Hematopoietic multipotent progenitor cell treated with erythropoietin and hydrocortisone succinate and interleukin-3 and kit ligand, for 17 days (in vitro differentiated cells): ENCODE results near the gene IQCN.

ENCODE experiments used
- DNase-seq: peaks from one replicate; pipeline ENCODE4 v3.0.0-alpha.2; 2015; ENCODE audit warnings: low spot score

IQCN gene

DNA sequence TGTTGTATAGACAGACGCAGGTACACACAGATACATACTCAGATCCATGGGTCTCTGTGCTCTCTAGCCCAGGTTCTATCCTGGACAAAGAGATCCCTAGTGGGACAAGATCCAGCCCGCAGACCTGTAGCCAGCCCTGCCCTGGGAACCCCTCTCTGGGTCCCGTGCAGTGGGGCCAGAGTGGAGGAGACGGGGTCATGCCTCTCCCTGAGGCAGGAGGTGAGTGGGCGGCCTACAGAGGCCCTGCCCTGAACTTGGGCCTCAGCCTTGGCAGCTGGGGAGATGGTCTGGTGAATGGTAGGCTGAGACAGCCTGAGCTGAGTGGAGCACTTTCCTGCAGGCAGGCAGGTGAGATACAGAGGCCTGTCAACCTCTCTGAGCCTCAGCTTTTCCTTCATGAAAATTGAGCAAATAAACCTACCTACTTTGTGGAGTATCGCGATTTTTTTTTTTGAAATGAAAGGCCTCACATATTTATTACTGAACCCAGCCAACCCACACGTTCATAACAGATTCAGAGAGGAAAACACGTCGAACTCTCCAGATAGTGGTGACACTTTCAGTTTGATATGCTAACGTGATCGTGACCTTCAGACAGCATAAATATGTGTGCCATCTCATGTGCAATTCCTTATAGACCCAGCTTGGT is 10.6 kb upstream of the IQCN start:
- peak; percentile 33 for DNase-seq

DNA sequence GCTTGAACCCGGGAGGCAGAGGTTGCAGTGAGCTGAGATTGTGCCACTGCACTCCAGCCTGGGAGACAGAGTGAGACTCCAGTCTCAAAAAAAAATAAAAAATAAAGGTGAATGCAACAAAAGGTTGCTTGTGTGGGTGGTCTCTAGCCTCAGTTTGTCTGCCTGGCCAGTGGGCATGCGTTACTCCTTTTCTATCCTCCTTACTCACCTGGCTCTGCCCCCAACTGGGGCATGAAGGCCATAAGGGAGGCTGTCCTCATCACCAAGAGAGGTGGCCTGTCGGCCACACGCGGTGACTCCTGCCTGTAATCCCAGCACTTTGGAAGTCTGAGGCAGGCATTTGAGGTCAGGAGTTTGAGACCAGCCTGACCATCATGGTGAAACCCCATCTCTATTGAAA is 9.1 kb upstream of the IQCN start:
- no peak for DNase-seq

DNA sequence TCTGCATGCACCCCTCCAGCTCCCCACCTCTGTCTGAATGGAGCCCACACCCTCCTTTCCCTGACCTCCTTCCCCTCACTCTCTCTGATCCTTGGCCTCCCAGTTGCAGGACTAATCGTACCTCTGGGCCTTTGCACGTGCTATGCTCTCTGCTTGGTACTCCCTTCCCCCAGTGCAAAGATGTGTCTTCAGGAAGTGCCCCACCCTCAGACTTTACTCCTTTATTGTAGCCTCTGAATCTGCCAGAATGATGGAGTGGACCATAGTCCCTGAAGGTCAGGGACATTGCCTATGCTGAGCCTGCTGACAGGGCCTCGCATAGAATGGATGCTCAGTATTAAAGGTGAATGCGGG is 8.5 kb upstream of the IQCN start:
- DNase-seq: peak; percentile 33

DNA sequence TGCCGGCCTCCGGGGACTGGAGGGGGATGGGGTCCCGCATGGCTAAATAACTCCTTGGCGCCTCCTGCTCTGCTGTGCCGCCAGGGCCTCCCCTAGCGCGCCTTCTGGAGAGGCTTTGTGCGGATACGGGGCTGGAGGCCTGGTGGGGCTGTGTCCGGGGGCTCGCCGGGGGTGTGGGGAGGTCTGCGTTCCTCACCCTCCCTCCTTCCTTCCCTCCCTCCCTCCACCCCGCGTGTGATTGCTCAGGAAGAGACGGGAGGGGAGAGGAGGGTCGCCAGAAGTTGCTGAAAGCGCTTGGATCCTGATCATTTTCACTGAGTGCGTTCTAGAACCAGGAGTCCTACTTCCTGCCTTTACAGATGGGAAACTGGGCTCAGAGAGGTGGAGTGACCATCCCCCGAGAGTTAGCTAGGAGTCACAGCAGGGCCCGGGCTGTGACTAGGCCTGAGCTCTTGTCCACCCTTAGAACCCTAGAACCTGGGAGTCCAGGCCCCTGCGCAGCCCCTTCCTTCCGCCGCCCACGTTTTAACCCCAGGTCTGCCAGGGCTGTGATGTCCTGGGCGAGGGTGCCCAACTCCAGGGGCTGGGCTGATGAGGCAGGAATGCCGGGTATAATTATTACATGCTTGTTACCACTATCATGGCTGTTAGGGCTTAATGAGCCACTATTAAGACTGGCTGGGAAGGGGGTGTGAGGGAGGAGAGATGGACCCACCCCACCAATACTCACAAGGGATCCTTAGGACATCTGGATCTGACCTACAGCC is 8.0 kb upstream of the IQCN start:
- DNase-seq: peak; percentile 75

DNA sequence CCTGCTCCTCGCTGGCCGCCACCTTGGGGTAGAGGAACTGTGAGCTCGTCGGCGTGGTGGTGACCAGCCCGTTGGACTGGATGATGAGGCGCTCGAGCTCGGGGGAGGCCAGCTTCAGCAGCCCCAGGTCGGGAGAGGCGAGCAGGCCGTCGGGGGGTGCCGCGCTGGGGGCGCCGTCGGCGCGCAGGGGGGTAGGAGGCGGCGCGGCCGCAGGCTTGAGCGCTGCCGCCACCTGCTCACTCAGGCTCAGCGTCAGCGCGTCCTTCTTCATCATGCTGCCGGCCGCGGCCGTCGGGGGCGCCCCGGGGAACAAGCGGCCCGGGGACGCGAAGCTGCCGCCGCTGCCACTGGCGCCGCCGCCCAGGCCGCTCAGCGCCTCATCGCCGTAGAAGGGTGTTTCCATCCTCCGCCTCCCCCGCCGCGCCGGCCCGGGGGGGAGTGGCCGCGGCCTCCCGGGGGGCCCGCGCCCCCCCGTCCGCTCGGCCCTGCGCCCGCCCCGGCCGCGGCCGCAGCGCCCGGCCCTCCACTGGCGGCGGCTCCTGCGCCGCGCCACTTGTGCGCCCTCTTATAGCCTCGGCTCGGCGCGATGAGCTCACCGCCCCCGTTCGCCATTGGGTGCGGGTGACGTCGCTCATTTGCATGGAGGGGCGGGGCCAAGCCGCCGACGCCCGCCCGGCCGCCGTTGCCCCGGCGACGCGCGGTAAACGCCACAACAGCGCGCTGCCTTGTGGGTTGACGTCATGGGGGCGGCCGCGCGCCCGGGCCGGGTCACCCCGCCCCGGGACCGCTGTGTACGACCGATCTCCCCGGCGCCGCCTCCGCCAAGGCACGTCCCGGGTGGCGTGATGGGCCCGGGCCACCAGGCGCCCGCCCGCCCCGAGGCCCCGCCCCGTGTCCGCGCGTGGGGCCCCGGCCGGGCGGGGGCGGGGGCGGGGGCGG is 7.1 kb upstream of the IQCN start, which contains the start of gene JUND:
Gene JUND (minus strand): TSS at position 541 of the 939 bp plus-strand sequence. CDS start 138 bp downstream, at position 403.
- DNase-seq: peak; percentile 99

DNA sequence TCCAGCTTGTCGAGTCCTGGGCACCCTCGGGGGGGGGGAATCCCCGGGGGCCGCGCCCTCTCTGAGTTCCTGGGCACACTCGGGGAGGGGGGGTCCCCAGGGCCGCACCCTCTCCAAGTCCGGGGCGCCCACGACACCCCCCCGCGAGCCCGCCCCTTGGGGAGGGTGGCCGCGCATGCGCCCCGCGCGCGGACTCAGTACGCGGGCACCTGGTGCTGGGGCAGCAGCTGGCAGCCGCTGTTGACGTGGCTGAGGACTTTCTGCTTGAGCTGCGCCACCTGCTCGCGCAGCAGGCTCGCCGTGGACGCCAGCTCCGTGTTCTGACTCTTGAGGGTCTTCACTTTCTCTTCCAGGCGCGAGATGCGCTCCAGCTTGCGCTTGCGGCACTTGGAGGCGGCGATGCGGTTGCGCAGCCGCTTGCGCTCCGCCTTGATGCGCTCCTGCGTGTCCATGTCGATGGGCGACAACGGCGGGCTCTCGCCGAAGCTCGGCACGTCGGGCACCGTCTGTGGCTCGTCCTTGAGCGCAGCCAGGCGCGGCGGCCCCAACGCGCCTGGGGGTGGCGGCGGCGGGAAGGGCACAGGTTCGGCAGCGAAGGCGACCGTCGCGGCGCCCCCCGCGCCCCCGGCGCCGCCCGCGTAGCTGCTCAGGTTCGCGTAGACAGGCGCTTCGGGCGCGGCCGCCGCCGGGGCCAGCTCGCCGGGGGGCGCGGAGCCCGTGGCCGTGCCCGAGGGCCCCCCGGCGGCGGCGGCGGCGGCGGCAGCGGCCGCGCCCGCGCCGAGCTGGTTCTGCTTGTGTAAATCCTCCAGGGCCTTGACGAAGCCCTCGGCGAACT is 6.2 kb upstream of the IQCN start:
- DNase-seq: peak; percentile 93

DNA sequence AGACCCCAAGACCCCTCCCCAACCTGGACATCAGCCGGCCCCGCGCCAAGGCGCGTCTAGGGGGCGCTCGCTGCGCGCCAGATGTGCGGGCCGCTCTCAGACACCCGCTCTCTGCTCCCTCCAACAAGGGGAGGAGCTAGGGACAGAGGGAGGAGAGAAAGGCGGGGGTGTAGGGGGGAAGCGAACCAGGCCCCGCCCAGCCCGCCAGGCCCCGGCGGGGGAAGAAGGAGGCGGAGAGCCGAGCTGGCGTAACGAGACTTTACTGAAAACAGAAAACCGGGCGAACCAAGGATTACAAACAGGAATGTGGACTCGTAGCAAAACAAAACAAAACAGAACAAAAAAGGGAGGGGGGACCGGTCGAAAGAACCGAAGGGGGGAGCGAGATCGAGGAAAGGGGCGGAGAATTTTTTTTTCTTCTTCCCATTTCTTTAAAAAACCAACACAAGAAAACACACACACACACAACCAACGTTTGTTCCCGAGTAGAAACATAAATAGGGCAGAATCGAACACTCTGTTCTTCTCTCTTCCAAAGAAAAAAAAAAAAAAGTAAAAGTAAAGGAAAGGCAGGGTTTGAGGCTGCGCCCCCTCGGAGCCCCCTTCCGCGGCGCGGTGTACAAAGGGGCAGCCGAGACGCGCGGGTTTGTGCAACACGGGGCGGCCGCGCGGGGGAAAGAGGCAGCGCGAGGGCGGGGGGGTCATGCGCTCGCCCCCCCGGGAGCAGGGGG is 5.4 kb upstream of the IQCN start:
- DNase-seq: peak; percentile 98

DNA sequence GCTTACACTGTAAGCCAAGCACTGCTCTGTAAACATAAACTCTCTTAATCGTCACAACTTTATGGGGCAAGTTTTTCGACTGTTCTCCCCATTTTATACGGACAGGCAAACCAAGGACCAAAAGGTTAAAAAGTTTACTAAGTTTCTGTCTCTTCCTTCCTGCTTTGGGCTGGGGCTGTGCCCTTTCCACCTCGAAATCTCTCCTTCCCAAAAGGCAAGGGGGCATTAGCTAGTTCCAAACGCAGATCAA is 4.9 kb upstream of the IQCN start:
- no peak for DNase-seq

DNA sequence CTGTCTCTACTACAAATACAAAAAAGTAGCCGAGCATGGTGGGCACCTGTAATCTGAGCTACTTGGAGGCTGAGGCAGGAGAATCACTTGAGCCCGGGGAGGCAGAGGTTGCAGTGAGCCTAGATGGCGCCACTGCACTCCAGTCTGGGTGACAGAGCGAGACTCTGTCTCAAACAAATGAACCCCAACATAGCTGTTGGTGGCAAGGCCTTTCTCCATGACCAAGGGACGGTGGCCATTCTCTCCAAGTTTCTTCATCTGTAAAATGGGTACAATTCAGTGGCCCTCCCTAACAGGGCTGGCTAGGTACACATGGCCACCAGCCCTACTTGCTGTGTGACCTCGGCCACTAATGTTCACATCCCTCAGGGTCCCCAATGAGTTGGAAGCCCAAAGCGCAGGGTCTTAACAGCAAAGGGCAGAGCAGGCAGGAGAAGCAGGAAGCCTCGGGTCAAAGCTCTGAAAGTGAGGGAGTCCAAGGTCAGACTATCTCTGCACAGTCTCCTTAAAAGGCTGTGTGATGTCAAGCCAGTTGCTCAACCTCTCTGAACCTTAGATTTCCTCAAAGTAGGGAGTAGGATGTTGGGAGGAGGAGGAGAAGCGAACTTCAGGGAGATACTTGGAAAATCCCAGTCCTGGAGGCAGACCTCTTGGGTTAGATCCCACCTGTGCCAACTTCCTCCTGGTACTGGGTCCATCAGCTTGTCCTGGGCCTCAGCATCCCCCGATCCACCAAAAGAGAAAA is 4.4 kb upstream of the IQCN start:
- DNase-seq: peak; percentile 63

DNA sequence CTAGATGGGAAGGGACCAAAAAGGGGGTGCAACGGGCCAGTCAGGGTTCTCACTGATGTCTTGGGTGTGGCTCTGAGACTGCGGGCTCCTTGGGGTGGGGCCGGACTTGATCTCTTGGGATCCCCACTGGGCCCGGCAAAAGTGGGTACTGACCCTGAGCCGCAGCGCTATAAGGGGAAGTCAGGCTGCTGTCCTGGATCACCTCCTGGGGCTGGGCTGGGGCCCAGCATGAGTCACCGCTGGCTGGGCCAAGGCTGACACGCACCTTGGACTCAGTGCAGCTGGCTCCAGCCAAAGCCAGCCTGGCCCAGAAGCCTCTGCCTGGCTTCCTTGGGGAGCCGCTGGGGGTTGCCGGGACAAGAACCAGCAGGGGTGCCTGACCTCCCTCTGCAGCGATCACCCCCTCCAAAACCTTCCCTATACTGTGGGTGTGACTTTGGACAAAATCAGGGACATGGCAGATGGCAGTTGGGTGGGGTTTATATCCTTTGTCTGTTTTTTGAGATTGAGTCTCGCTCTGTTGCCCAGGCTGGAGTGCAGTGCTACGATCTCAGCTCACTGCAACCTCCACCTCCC is 617 bp upstream of the IQCN start:
- peak; percentile 51 for DNase-seq

DNA sequence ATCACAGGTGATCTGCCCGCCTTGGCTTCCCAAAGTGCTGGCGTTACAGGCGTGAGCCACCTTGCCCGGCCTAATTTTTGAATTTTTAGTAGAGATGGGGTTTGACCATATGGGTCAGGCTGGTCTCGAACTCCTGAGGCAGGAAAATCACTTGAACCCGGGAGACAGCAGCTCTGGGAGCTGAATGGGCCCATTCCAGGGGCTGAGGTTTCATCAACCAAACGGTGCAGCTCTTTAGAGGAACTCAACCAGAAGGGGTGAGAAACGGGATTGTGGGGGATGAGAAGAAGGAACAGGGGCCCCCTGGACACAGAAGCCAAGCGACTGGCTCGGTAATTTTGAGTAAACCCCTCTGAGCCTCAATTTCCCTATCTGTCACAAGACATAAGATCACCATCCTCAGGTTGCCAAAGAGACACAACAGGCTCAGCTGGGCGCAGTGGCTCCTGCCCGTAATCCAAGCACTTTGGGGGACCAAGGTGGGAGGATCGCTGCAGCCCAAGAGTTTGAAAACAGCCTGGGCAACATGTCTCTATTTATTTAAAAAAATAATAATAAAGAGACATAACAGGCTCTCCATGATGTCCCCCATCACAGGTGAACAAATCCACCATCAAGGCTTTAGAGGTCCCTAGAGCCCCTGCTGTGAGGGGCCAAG is 562 bp downstream of the IQCN start:
- no peak for DNase-seq

DNA sequence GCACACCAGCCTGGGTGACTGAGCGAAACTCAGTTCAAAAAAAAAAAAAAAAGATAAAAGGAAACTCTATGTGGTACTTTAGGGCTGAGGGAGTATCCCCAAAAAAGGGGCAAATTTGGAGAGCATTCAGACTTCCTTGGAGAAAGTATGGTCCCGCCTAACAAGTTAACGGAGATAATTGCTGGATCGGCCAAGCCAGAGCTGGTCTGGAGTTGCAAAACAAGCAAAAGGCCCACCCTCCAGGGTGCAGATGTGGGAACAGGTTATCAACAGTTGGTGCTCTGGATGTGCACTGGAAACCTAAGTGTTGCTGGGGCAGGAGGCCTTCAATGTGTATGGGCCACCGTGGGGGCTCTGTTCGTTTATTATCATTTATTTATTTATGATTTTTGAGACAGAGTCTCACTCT is 2.8 kb downstream of the IQCN start:
- no peak for DNase-seq

DNA sequence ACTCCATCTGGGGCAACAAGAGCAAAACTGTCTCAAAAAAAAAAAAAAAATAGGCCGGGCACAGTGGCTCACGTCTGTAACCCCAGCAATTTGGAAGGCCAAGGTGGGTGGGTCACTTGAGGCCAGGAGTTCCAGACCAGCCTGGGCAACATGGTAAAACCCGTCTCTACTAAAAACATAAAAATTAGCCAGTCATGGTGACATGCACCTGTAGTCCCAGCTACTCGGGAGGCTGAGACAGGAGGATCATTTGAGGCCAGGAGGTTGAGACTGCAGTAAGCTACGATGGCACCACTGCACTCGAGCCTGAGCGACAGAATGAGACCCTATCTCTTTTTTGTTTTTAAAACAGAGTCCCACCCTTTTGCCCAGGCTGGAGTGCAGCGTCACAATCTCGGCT is 3.9 kb downstream of the IQCN start:
- DNase-seq: peak; percentile 19

DNA sequence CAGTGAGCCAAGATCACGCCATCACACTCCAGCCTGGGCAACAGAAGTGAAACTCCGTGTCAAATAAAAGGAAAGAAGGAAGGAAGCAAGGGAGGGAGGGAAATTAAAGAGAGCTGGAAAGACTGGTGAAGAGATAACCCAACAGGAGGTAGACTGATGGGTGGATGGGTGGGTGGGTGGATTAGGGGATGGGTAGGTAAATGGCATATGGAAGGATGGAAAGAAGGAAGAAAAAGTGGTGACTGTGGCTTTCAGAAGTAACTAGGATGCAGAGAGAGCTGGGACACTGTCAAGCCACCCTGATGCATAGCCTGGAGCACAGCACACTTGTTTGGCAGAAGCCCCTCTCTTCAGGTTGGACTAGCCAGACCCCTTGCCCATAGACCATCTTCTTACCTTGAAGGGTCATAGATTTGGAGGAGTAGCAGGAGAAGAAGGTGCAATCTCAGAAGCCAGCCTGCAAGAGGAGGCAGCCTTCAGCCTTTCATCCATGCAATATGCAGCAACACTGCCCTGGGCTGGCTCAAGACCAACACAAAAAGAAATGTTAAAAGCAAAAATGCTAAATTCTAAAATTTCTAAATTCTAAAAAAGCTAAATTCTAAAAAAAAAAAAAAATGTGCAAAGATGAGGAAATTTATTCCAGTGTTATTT is 5.1 kb downstream of the IQCN start:
- DNase-seq: peak; percentile 10

DNA sequence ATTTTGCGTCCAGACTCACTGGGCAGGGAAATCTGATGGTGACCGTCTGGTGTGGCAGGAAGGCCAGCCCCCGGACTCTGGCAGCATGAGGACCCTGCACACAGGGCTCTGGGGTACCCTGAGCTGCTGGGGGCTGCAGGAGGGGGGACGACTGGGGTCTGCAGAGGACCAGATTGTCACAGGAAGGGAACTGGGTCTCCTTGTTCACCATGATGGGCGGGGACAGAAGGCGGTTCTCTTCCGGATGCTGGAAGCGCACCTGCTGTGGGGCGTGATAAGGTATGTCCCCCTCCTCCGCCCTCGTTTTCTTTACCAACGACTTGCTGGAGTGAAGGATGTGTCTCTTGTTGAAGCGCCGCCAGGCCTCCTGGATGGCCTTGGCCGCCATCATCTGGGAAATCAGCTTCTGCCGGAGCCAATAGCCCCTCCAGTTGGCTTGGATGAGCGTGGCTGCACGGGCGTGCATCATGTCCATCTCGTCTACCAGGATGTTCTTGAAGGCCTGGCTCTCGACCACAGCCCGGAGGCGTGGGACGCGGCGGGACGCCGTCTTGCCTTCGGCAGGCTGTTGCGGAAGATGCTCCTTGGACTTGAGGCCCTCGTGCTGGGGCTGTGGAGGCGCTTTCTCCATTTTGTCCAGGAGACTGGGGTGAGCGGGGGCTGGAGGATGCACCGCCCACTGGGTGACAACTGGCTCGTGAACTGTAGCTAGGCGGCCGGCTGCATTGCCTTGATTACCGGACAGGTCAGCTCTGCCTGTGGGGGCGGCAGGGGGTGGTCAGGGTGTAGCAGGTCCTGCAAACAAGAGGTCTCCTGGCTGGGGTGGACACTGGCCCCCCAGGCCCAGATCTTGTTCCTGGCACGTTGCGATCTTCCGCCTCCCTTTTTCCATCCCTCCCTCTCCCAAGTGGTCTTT is 7.2 kb downstream of the IQCN start:
- peak; percentile 19 for DNase-seq

DNA sequence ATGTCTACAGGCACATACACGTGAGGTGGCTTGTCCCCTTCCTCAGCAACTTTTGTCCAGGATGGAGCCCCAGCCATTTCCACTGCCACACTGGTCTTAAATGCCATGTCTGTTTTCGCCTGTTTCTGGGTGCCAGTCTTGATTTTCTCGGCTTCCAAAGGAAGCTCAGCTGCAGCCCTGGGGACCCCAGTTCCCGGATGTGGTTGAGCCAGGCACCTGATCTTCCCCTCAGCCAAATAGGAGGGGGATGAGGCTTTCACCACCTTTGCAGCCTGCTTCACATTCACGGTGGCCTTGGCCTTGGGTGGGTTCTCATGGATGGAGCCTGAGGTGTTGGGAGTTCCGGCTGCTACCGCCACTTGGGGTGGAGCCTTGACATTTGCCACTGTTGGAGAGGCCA is 8.7 kb downstream of the IQCN start:
- no peak for DNase-seq

DNA sequence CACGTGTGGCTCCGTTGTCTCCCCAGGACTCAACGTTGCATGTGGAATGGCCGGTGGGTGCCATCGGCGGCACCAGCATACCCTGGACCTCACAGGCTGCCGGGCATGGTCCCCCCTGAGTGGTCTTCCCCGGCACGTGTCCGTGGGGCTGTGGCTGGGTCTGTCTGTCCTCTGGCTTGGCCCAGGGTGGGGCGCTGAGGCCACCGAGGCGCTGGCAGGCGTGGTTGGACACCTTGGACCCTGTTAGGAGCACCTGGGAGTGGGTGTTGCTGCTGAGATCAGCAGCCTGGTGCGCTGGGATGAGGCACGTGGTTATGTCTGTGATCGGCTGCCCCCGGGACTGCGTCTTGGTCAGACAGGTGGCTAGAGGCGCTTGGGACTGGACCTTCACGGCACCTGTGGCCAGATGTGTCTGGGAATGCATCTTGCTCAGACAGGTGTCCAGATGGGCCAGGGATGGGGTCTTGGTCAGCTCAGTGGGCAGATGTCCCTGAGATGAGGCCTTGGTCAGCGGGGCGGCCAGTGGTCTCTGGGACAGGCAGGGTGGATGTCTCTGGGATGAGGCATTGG is 9.2 kb downstream of the IQCN start:
- DNase-seq: no peak
